Esophagus squamous epithelium (tissue), 5 donors: ENCODE results near the gene ZSWIM6. TPM values are rescaled to one million over a fixed set of nuclear protein-coding genes. Genes with fewer than 3 reads are reported as not detected.

Source experiments
- DNase-seq: peaks from one replicate; lab custom pipeline; 2025; lab: John Stamatoyannopoulos, UW
- H3K27ac ChIP-seq, 4 donors: fragments of 200-600 bp; sonication (generic); one replicate each; pipeline ENCODE4 v1.5.1; 2016 to 2019; ENCODE audit warnings: mild to moderate bottlenecking in 1 of 4
- H3K27me3 ChIP-seq, 4 donors: fragments of 200-600 bp; sonication (generic); 1 replicate in 3 of 4; 2 replicates in 1 of 4; pipeline versions ENCODE4 v1.5.1 to v1.6.0; 2017 to 2021; ENCODE audit warnings: antibody characterized with exemption in 1 of 4
- H3K36me3 ChIP-seq, 3 donors: fragments of 200-600 bp; sonication (generic); one replicate each; pipeline ENCODE4 v1.5.1; 2016 to 2019
- H3K4me1 ChIP-seq, 3 donors: fragments of 200-600 bp; sonication (generic); one replicate each; pipeline ENCODE4 v1.5.1; 2017 to 2019
- H3K4me3 ChIP-seq, 4 donors: fragments of 200-600 bp; sonication (generic); 1 replicate in 3 of 4; 2 replicates in 1 of 4; pipeline ENCODE4 v1.5.1; 2016 to 2019; ENCODE audit warnings: mild to moderate bottlenecking in 2 of 4, moderate library complexity in 1 of 4
- H3K9me3 ChIP-seq, 3 donors: fragments of 200-600 bp; sonication (generic); one replicate each; pipeline ENCODE4 v1.5.1; 2016 to 2019
- CTCF ChIP-seq, 6 experiments: fragments of 450-650 bp in 4 of 6; fragments of 200-600 bp in 2 of 6; sonication (generic) in 2 of 6; IDR thresholded peaks; one replicate each; pipeline ENCODE4 v1.5.1; 2016 to 2019; ENCODE audit warnings: antibody characterized with exemption in 6 of 6, mild to moderate bottlenecking in 4 of 6, moderate library complexity in 4 of 6
- POLR2A ChIP-seq, 4 donors: fragments of 450-650 bp; IDR thresholded peaks; one replicate each; pipeline ENCODE4 v1.6.1; 2017; ENCODE audit warnings: antibody characterized with exemption in 4 of 4, mild to moderate bottlenecking in 4 of 4, moderate library complexity in 3 of 4
- WGBS, 2 donors: methylation state at CpG; one replicate each; pipeline ENCODE4 v1.1.5; 2018; 5-methylcytosine and 5-hydroxymethylcytosine counted together
- intact Hi-C: fragments of 100-400 bp; cut with DNase I; formaldehyde crosslinking; loops from one replicate; pipeline ENCODE4 v1.15.0; 2022
- total RNA-seq, 4 donors: library from RNA; depleted of rRNA; stranded (reverse); fragments of >200 nt; gene quantifications; one replicate each; pipeline ENCODE4 v1.1.0, GENCODE V29; 2016
- donor health status: DM: yes; HTN: yes; CAD: no.

ZSWIM6 gene
- total RNA-seq, 4 donors from 2014 or later, result 6.4 to 12.4 (median 8.8) TPM

GRCh38 chr5:61477788-61478187, 145.7 kb downstream of the ZSWIM6 start:
- Histone ChIP-seq H3K27me3 (no peaks in the 10 kb centered on the region), H3K36me3 (peaks cover 0 to 9% (median 0%) of the 10 kb centered on the region in 3 donors), H3K4me3 (no peak overlapping the region), H3K9me3 (no peaks in the 10 kb centered on the region), H3K4me1 (no peaks in the 10 kb centered on the region), H3K27ac (no peak overlapping the region)
- intact Hi-C loops, result no loop called here
- TF ChIP-seq CTCF (IDR thresholded peaks at IDR 0.05), result no peak
- no peak for TF ChIP-seq POLR2A (IDR thresholded peaks at IDR 0.05)
- 82 to 86% methylated on average over 2 of the region's 2 CpGs for WGBS, 2 donors
- no peak for DNase-seq

- H3K36me3 ChIP-seq, result no peaks in the 10 kb centered on the region
- DNase-seq, result no peak
- no peaks in the 10 kb centered on the region for H3K9me3 ChIP-seq
- WGBS, 2 donors, result 92% methylated on average over 4 of the region's 4 CpGs
- no peaks in the 10 kb centered on the region for H3K4me1 ChIP-seq
- no peak overlapping the region for H3K4me3 ChIP-seq
- intact Hi-C loops, result no loop called here
- TF ChIP-seq POLR2A (IDR thresholded peaks at IDR 0.05) (no peak), CTCF (IDR thresholded peaks at IDR 0.05) (no peak)
- no peaks in the 10 kb centered on the region for H3K27me3 ChIP-seq
- no peak overlapping the region for H3K27ac ChIP-seq
Observed at GRCh38 chr5:61479850-61480614, 148.0 kb downstream of the ZSWIM6 start.

- Histone ChIP-seq H3K4me3 (no peak overlapping the region), H3K27me3 (no peaks in the 10 kb centered on the region), H3K9me3 (no peaks in the 10 kb centered on the region), H3K4me1 (no peaks in the 10 kb centered on the region), H3K27ac (no peak overlapping the region), H3K36me3 (no peaks in the 10 kb centered on the region)
- TF ChIP-seq POLR2A (IDR thresholded peaks at IDR 0.05) (no peak), CTCF (IDR thresholded peaks at IDR 0.05) (no peak)
- no peak for DNase-seq
- intact Hi-C loops, result no loop called here
- 77 to 87% methylated on average over 3 of the region's 3 CpGs for WGBS, 2 donors
Observed at GRCh38 chr5:61482980-61483379, 150.9 kb downstream of the ZSWIM6 start.

GRCh38 chr5:61486476-61486875, 154.4 kb downstream of the ZSWIM6 start:
- no peak for TF ChIP-seq POLR2A (IDR thresholded peaks at IDR 0.05)
- no peak for TF ChIP-seq CTCF (IDR thresholded peaks at IDR 0.05)
- Histone ChIP-seq H3K9me3 (no peaks in the 10 kb centered on the region), H3K4me3 (no peak overlapping the region), H3K4me1 (peaks cover 0 to 9% (median 0%) of the 10 kb centered on the region in 3 donors), H3K36me3 (no peaks in the 10 kb centered on the region), H3K27ac (no peak overlapping the region), H3K27me3 (no peaks in the 10 kb centered on the region)
- 87 to 100% methylated on average over 1 of the region's 1 CpG for WGBS, 2 donors
- intact Hi-C loops, result no loop called here
- no peak for DNase-seq

- WGBS, 2 donors, result 100% methylated on average over 1 of the region's 1 CpG
- TF ChIP-seq POLR2A (IDR thresholded peaks at IDR 0.05), result no peak
- TF ChIP-seq CTCF (IDR thresholded peaks at IDR 0.05), result no peak
Observed at GRCh38 chr5:61489574-61489973, 157.5 kb downstream of the ZSWIM6 start.

More at GRCh38 chr5:61489574-61489973, 157.5 kb downstream of the ZSWIM6 start:
- Histone ChIP-seq H3K27me3 (no peaks in the 10 kb centered on the region), H3K9me3 (no peaks in the 10 kb centered on the region), H3K4me1 (peaks cover 0 to 9% (median 0%) of the 10 kb centered on the region in 3 donors), H3K36me3 (peaks cover 0 to 5% (median 0%) of the 10 kb centered on the region in 3 donors), H3K4me3 (no peak overlapping the region), H3K27ac (no peak overlapping the region)
- no peak for DNase-seq
- intact Hi-C loops, result no loop called here
